HCT116 (cell line): ENCODE results near the gene FAM234A. TPM values are rescaled to one million over a fixed set of nuclear protein-coding genes. Genes with fewer than 3 reads are reported as not detected.

Experiments used
- ATAC-seq: fragments of 200-7000 bp; cut with Tn5 transposase; 2 replicates; pipeline ENCODE4 v1.9.1; 2020; ENCODE audit warnings: mild to moderate bottlenecking, moderate library complexity
- BruUV-seq: library from RNA; stranded (reverse); fragments of 400-500 nt; replicated peaks from 2 replicates; lab custom pipeline; 2021; lab: Mats Ljungman, UMichigan
- CTCF ChIA-PET: fragments of 300-600 bp; sonication (Branson Sonifier 250); formaldehyde crosslinking; loops from one replicate; lab custom pipeline; 2021; ENCODE audit warnings: antibody characterized with exemption; lab: Charles Lee
- POLR2A ChIA-PET: fragments of 300-600, 350-600 bp; sonication (Branson Sonifier 250); formaldehyde crosslinking; loops from one replicate; lab custom pipeline; 2021; ENCODE audit warnings: antibody characterized with exemption; lab: Charles Lee
- RAD21 ChIA-PET, 2 experiments: fragments of 300-600 bp; sonication (Branson Sonifier 250); formaldehyde crosslinking; loops; one replicate each; lab custom pipeline; 2023; ENCODE audit warnings: low total read pairs in 2 of 2; ENCODE audit not compliant: uncharacterized antibody in 2 of 2, unreplicated experiment in 2 of 2, low non-redundant PET in 1 of 2; lab: Charles Lee
- DNase-seq: peaks from one replicate; pipeline ENCODE4 v3.0.0-alpha.2; 2010; ENCODE audit warnings: low read depth, low spot score
- H2AFZ ChIP-seq: fragments of 200-600 bp; shearing (Covaris generic), sonication (generic); 2 replicates; pipeline ENCODE4 v1.6.1; 2017; ENCODE audit warnings: low read depth, mixed run types, mixed read lengths, antibody characterized with exemption, low read length; ENCODE audit not compliant: poor library complexity, severe bottlenecking
- H3K27ac ChIP-seq: 2 replicates; pipeline ENCODE4 v1.5.1; 2012; ENCODE audit warnings: low read depth, low read length
- H3K27me3 ChIP-seq: fragments of 200-600 bp; sonication (generic); 2 replicates; pipeline ENCODE4 v1.6.1; 2016; ENCODE audit warnings: mixed run types, low read length, mixed read lengths; ENCODE audit not compliant: insufficient read depth
- H3K36me3 ChIP-seq, 2 experiments: fragments of 200-500 bp in 1 of 2; fragments of 200-600 bp in 1 of 2; sonication (Bioruptor generic) in 1 of 2; sonication (generic) in 1 of 2; 2 replicates each; pipeline versions ENCODE4 v1.5.1 to v1.6.1; 2014 to 2016; ENCODE audit warnings: low read length in 2 of 2, inconsistent platforms in 1 of 2, mixed read lengths in 1 of 2, mixed run types in 1 of 2; ENCODE audit not compliant: insufficient read depth in 2 of 2, control insufficient read depth in 1 of 2
- H3K4me1 ChIP-seq, 2 experiments: fragments of 200-600 bp in 1 of 2; sonication (generic) in 1 of 2; 2 replicates each; pipeline versions ENCODE4 v1.5.1 to v1.6.1; 2012 to 2017; ENCODE audit warnings: low read length in 2 of 2, inconsistent platforms in 1 of 2, mild to moderate bottlenecking in 1 of 2, mixed read lengths in 1 of 2, mixed run types in 1 of 2, moderate library complexity in 1 of 2; ENCODE audit not compliant: insufficient read depth in 2 of 2, control insufficient read depth in 1 of 2
- H3K4me2 ChIP-seq: fragments of 200-600 bp; sonication (generic); 2 replicates; pipeline ENCODE4 v1.6.1; 2017; ENCODE audit warnings: mixed run types, low read length, mixed read lengths
- H3K4me3 ChIP-seq, 2 experiments: fragments of 200-600 bp in 1 of 2; sonication (generic) in 1 of 2; replicated peaks in 1 of 2; 2 replicates each; pipeline ENCODE4 v1.5.1; 2011 to 2016; ENCODE audit warnings: low read length in 2 of 2, control low read depth in 1 of 2, low read depth in 1 of 2, mild to moderate bottlenecking in 1 of 2, mixed read lengths in 1 of 2, mixed run types in 1 of 2
- H3K79me2 ChIP-seq: fragments of 200-600 bp; sonication (generic); 2 replicates; pipeline ENCODE4 v1.6.1; 2017; ENCODE audit warnings: mild to moderate bottlenecking, mixed run types, low read length, moderate library complexity, mixed read lengths; ENCODE audit not compliant: insufficient read depth
- H3K9ac ChIP-seq: fragments of 200-600 bp; sonication (generic); 2 replicates; pipeline ENCODE4 v1.6.1; 2016; ENCODE audit warnings: low read length, mixed read lengths
- H3K9me2 ChIP-seq: fragments of 200-600 bp; sonication (generic), shearing (Covaris generic); 2 replicates; pipeline ENCODE4 v1.6.1; 2017; ENCODE audit warnings: mixed run types, mild to moderate bottlenecking, moderate library complexity; ENCODE audit not compliant: insufficient read depth
- H3K9me3 ChIP-seq, 2 experiments: fragments of 200-500 bp in 1 of 2; fragments of 200-600 bp in 1 of 2; sonication (Bioruptor generic) in 1 of 2; sonication (generic) in 1 of 2; 2 replicates each; pipeline ENCODE4 v1.6.1; 2014 to 2017; ENCODE audit warnings: low read length in 2 of 2, mixed read lengths in 2 of 2, inconsistent platforms in 1 of 2, low read depth in 1 of 2, mild to moderate bottlenecking in 1 of 2, mixed run types in 1 of 2, moderate library complexity in 1 of 2; ENCODE audit not compliant: control insufficient read depth in 1 of 2, insufficient read depth in 1 of 2
- H4K20me1 ChIP-seq: fragments of 200-600 bp; sonication (generic), shearing (Covaris generic); 2 replicates; pipeline ENCODE4 v1.6.1; 2017; ENCODE audit warnings: mixed run types, mild to moderate bottlenecking, moderate library complexity; ENCODE audit not compliant: insufficient read depth
- CBX3 ChIP-seq: IDR thresholded peaks from 2 replicates; pipeline ENCODE4 v1.6.1; 2012; ENCODE audit warnings: low read depth
- EGR1 ChIP-seq: IDR thresholded peaks from 2 replicates; pipeline ENCODE4 v1.6.1; 2012; ENCODE audit warnings: low read depth
- ELF1 ChIP-seq: IDR thresholded peaks from 2 replicates; pipeline ENCODE4 v1.6.1; 2012; ENCODE audit warnings: low read depth, borderline replicate concordance
- EZH2 ChIP-seq: fragments of 200-600 bp; sonication (generic); IDR thresholded peaks from 2 replicates; pipeline ENCODE4 v1.6.1; 2017; ENCODE audit warnings: antibody characterized with exemption, mixed run types
- EZH2phosphoT487 ChIP-seq: fragments of 200-600 bp; IDR thresholded peaks from 2 replicates; pipeline ENCODE4 v1.6.1; 2018; ENCODE audit warnings: antibody characterized with exemption, borderline replicate concordance
- FOSL1 ChIP-seq: IDR thresholded peaks from 2 replicates; pipeline ENCODE4 v1.6.1; 2012; ENCODE audit warnings: low read depth
- JUND ChIP-seq: IDR thresholded peaks from 2 replicates; pipeline ENCODE4 v1.6.1; 2012
- POLR2A ChIP-seq: IDR thresholded peaks from 2 replicates; pipeline ENCODE4 v1.7.0; 2011; ENCODE audit warnings: borderline replicate concordance; ENCODE audit not compliant: insufficient read depth, insufficient read length; ENCODE audit errors: extremely low read depth
- RAD21 ChIP-seq: IDR thresholded peaks from 2 replicates; pipeline ENCODE4 v1.6.1; 2012; ENCODE audit warnings: low read depth, mild to moderate bottlenecking
- SIN3A ChIP-seq: IDR thresholded peaks from 2 replicates; pipeline ENCODE4 v1.6.1; 2012; ENCODE audit warnings: low read depth
- SP1 ChIP-seq: IDR thresholded peaks from 2 replicates; pipeline ENCODE4 v1.6.1; 2012; ENCODE audit warnings: low read depth
- TCF7L2 ChIP-seq: IDR thresholded peaks from 2 replicates; pipeline ENCODE4 v1.7.0; 2011; ENCODE audit warnings: borderline replicate concordance, inconsistent platforms; ENCODE audit not compliant: insufficient read depth, insufficient read length; ENCODE audit errors: extremely low read depth
- YY1 ChIP-seq: IDR thresholded peaks from 2 replicates; pipeline ENCODE4 v1.6.1; 2011; ENCODE audit warnings: low read length, low read depth, moderate library complexity, mild to moderate bottlenecking; ENCODE audit not compliant: insufficient replicate concordance; ENCODE audit errors: extremely low read depth
- ZFX ChIP-seq: fragments of 450-650 bp; IDR thresholded peaks from 2 replicates; pipeline ENCODE4 v1.6.1; 2017
- intact Hi-C: fragments of 100-400 bp; cut with micrococcal nuclease; formaldehyde crosslinking; loops from 2 replicates; pipeline ENCODE4 v1.10.0; 2022
- total RNA-seq: library from RNA; stranded (reverse); gene quantifications from one replicate; pipeline ENCODE4 v1.2.1, GENCODE V29; 2021; ENCODE audit not compliant: unreplicated experiment
- TF ChIP-seq, protein P1 (sequence below), 3 experiments: fragments of 200-600 bp in 1 of 3; sonication (generic) in 1 of 3; IDR thresholded peaks in 2 of 3; conservative IDR thresholded peaks in 1 of 3; 2 replicates each; pipeline ENCODE4 v1.5.1; 2012 to 2017; ENCODE audit warnings: low read depth in 2 of 3, low read length in 2 of 3, antibody characterized with exemption in 1 of 3, borderline replicate concordance in 1 of 3, control low read depth in 1 of 3, mild to moderate bottlenecking in 1 of 3, mixed read lengths in 1 of 3, mixed run types in 1 of 3, moderate library complexity in 1 of 3; ENCODE audit not compliant: insufficient read depth in 1 of 3
- TF ChIP-seq, protein P2 (sequence below): IDR thresholded peaks from 2 replicates; pipeline ENCODE4 v1.6.1; 2011; ENCODE audit warnings: mild to moderate bottlenecking, low read length, moderate library complexity; ENCODE audit not compliant: insufficient replicate concordance; ENCODE audit errors: extremely low read depth
- TF ChIP-seq, protein P3 (sequence below): IDR thresholded peaks from 2 replicates; pipeline ENCODE4 v1.6.1; 2012
- TF ChIP-seq, protein P4 (sequence below): IDR thresholded peaks from 2 replicates; pipeline ENCODE4 v1.6.1; 2012

Gene FAM234A
- total RNA-seq, 1 experiment from 2014 or later: 36.4 TPM

DNA sequence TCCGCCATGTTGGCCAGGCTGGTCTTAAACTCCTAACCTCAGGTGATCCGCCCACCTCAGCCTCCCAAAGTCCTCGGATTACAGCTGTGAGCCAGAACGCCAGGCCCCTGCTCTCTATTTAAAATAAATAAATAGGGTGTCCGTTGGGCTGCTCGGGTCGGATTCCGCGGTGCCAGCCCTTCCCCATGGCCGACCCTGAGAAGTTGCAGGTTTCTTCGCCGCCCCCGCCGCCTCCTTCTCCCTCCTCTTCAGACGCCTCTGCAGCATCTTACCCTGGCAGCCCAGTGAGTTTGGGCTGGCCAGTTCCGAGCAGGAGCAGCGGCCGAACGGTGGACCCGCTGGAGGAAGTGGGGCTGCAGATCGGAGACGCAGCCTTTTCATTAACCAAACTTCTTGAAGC is 3.7 kb upstream of the FAM234A start:
- Histone ChIP-seq H3K79me2 (peaks cover 31% of the 10 kb centered on the region), H3K27me3 (no peaks in the 10 kb centered on the region), H3K9me3 (no peaks in the 10 kb centered on the region), H3K27ac (no peak overlapping the region), H3K4me1 (peaks cover 0 to 13% of the 10 kb centered on the region in 2 experiments; a peak in 2 of 4 replicates), H3K9me2 (no peaks in the 10 kb centered on the region), H4K20me1 (peaks cover 9% of the 10 kb centered on the region; the same call in 1 of the 2 replicates), H3K4me2 (no peak overlapping the region), H3K36me3 (peaks cover 14 to 16% of the 10 kb centered on the region in 2 experiments; a peak in 2 of 4 replicates), H2AFZ (no peak overlapping the region), H3K9ac (no peak overlapping the region), H3K4me3 (no peak overlapping the region)
- ATAC-seq: no peak
- ChIA-PET POLR2A (no interaction called here), RAD21 (no interaction called here), CTCF (no interaction called here)
- no peak for DNase-seq
- TF ChIP-seq YY1 (no peak), TCF7L2 (no peak), EGR1 (no peak), SP1 (no peak), CBX3 (no peak), EZH2phosphoT487 (no peak), EZH2 (no peak), ZFX (no peak), JUND (no peak), SIN3A (no peak), FOSL1 (no peak), RAD21 (no peak), ELF1 (no peak), POLR2A (no peak)
- TF ChIP-seq, protein P1, sequence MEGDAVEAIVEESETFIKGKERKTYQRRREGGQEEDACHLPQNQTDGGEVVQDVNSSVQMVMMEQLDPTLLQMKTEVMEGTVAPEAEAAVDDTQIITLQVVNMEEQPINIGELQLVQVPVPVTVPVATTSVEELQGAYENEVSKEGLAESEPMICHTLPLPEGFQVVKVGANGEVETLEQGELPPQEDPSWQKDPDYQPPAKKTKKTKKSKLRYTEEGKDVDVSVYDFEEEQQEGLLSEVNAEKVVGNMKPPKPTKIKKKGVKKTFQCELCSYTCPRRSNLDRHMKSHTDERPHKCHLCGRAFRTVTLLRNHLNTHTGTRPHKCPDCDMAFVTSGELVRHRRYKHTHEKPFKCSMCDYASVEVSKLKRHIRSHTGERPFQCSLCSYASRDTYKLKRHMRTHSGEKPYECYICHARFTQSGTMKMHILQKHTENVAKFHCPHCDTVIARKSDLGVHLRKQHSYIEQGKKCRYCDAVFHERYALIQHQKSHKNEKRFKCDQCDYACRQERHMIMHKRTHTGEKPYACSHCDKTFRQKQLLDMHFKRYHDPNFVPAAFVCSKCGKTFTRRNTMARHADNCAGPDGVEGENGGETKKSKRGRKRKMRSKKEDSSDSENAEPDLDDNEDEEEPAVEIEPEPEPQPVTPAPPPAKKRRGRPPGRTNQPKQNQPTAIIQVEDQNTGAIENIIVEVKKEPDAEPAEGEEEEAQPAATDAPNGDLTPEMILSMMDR (IDR thresholded peaks at IDR 0.05 in 2 of 3, conservative IDR thresholded peaks at IDR 0.05 in 1 of 3; ENCODE audit: borderline replicate concordance in 1 of 3, insufficient read depth in 1 of 3, low read depth in 2 of 3, low read length in 2 of 3): no peak
- TF ChIP-seq, protein P2, sequence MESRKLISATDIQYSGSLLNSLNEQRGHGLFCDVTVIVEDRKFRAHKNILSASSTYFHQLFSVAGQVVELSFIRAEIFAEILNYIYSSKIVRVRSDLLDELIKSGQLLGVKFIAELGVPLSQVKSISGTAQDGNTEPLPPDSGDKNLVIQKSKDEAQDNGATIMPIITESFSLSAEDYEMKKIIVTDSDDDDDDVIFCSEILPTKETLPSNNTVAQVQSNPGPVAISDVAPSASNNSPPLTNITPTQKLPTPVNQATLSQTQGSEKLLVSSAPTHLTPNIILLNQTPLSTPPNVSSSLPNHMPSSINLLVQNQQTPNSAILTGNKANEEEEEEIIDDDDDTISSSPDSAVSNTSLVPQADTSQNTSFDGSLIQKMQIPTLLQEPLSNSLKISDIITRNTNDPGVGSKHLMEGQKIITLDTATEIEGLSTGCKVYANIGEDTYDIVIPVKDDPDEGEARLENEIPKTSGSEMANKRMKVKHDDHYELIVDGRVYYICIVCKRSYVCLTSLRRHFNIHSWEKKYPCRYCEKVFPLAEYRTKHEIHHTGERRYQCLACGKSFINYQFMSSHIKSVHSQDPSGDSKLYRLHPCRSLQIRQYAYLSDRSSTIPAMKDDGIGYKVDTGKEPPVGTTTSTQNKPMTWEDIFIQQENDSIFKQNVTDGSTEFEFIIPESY: no peak
- TF ChIP-seq, protein P3, sequence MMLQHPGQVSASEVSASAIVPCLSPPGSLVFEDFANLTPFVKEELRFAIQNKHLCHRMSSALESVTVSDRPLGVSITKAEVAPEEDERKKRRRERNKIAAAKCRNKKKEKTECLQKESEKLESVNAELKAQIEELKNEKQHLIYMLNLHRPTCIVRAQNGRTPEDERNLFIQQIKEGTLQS: no peak
- TF ChIP-seq, protein P4, sequence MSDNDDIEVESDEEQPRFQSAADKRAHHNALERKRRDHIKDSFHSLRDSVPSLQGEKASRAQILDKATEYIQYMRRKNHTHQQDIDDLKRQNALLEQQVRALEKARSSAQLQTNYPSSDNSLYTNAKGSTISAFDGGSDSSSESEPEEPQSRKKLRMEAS: no peak
- BruUV-seq: no TSS peak
- intact Hi-C loops: no loop called here
